Measurements from ENCODE around the gene SLC49A3. TPM values are rescaled to one million over a fixed set of nuclear protein-coding genes. Genes with fewer than 3 reads are reported as not detected.
"Not testable (repeated sequence)": the region's sequence is repeated elsewhere in the genome, so short reads cannot be mapped to it uniquely, and the experiment has no call there.

Gene SLC49A3
- total RNA-seq (1 to 10 TPM; 1.1 to 5.2 (median 2.5) TPM), polyA plus RNA-seq (1 to 10 TPM in 1 of 2 donors, under 1 TPM in 1; 0.43 to 1.8 TPM)
- long read RNA-seq, donor 1: 0 reads
- long read RNA-seq, donor 2: 0 reads
- long read RNA-seq, donor 3, partial matches to known transcripts: 0 of 5 reads
- long read RNA-seq, donor 3, other reads (novel, unspliced or antisense): 4 of 5 reads

GRCh38 chr4:688854-689681 is at the start of gene SLC49A3:
TSS of gene SLC49A3 (minus strand) at chr4:689151. CDS start at chr4:689127, 24 bp downstream.
- Histone ChIP-seq H3K36me3 (no peaks in the 10 kb centered on the region), H3K4me1 (ENCODE audit: insufficient read depth) (no peaks in the 10 kb centered on the region), H3K9me3 (no peaks in the 10 kb centered on the region), H3K27ac (no peak within 1 kb of the TSS), H3K4me3 (peak within 1 kb of the TSS; percentile 11), H3K27me3 (no peaks in the 10 kb centered on the region)
- intact Hi-C loops (cut with DNase I): no loop called here
- 13 to 15% (median 13%) methylated on average over 48 to 59 of the region's 59 CpGs for WGBS, 3 donors
- peak in 2 of 5 donors; percentile 26 for DNase-seq
- no peak for TF ChIP-seq EP300 (IDR thresholded peaks at IDR 0.05)
- TF ChIP-seq POLR2A (IDR thresholded peaks at IDR 0.05): no peak
- TF ChIP-seq, protein P1, sequence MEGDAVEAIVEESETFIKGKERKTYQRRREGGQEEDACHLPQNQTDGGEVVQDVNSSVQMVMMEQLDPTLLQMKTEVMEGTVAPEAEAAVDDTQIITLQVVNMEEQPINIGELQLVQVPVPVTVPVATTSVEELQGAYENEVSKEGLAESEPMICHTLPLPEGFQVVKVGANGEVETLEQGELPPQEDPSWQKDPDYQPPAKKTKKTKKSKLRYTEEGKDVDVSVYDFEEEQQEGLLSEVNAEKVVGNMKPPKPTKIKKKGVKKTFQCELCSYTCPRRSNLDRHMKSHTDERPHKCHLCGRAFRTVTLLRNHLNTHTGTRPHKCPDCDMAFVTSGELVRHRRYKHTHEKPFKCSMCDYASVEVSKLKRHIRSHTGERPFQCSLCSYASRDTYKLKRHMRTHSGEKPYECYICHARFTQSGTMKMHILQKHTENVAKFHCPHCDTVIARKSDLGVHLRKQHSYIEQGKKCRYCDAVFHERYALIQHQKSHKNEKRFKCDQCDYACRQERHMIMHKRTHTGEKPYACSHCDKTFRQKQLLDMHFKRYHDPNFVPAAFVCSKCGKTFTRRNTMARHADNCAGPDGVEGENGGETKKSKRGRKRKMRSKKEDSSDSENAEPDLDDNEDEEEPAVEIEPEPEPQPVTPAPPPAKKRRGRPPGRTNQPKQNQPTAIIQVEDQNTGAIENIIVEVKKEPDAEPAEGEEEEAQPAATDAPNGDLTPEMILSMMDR (IDR thresholded peaks at IDR 0.05): no peak

DNA sequence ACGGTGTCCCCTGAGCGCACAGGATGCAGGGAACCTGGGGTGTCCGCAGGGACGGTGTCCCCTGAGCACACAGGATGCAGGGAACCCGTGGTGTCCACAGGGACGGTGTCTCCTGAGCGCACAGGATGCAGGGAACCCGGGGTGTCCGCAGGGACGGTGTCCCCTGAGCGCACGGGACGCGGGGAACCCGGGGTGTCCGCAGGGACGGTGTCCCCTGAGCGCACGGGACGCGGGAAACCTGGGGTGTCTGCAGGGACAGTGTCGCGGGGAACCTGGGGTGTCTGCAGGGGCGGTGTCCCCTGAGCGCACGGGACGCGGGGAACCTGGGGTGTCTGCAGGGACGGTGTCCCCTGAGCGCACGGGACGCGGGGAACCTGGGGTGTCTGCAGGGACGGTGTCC is 47.6 kb upstream of the SLC49A3 start:
- WGBS, 3 donors: 95 to 97% (median 95%) methylated on average over 31 to 33 of the region's 34 CpGs
- not testable (repeated sequence) for H3K36me3 ChIP-seq

GRCh38 chr4:735583-735982 is 46.6 kb upstream of the SLC49A3 start:
- no peaks in the 10 kb centered on the region for H3K4me1 ChIP-seq (ENCODE audit: insufficient read depth)
- DNase-seq: no peak
- no peak overlapping the region for H3K4me3 ChIP-seq
- no peaks in the 10 kb centered on the region for H3K27me3 ChIP-seq
- no peaks in the 10 kb centered on the region for H3K9me3 ChIP-seq
- intact Hi-C loops (cut with DNase I): loop anchor here in 1 of 4 donors (10.0 kb wide), 1 partner anchor 249 kb away; the partner anchor contains the start of gene IDUA
- H3K27ac ChIP-seq: no peak overlapping the region
- no peak for TF ChIP-seq EP300 (IDR thresholded peaks at IDR 0.05)
- TF ChIP-seq, protein P1 (IDR thresholded peaks at IDR 0.05): no peak
- no peak for TF ChIP-seq POLR2A (IDR thresholded peaks at IDR 0.05)
- WGBS, 3 donors: 90 to 92% (median 90%) methylated on average over 8 of the region's 8 CpGs
- no peaks in the 10 kb centered on the region for H3K36me3 ChIP-seq

More for the DNA sequence above, 47.6 kb upstream of the SLC49A3 start:
- not testable (repeated sequence) for H3K27ac ChIP-seq; H3K4me1 ChIP-seq (ENCODE audit: insufficient read depth); H3K9me3 ChIP-seq; H3K4me3 ChIP-seq; DNase-seq; H3K27me3 ChIP-seq
- intact Hi-C loops (cut with DNase I): loop anchor here in 1 of 4 donors (10.0 kb wide), 1 partner anchor 248 kb away; the partner anchor contains the start of gene IDUA

- no peaks in the 10 kb centered on the region for H3K27me3 ChIP-seq
- WGBS, 3 donors: 89 to 94% (median 91%) methylated on average over 8 to 9 of the region's 9 CpGs
- H3K9me3 ChIP-seq: no peaks in the 10 kb centered on the region
- no peaks in the 10 kb centered on the region for H3K4me1 ChIP-seq (ENCODE audit: insufficient read depth)
- TF ChIP-seq EP300 (IDR thresholded peaks at IDR 0.05) (no peak), POLR2A (IDR thresholded peaks at IDR 0.05) (no peak)
- TF ChIP-seq, protein P1 (IDR thresholded peaks at IDR 0.05): no peak
- no peaks in the 10 kb centered on the region for H3K36me3 ChIP-seq
- DNase-seq: no peak
- H3K4me3 ChIP-seq: no peak overlapping the region
- no peak overlapping the region for H3K27ac ChIP-seq
- intact Hi-C loops (cut with DNase I): loop anchor here in 1 of 4 donors (10.0 kb wide), 1 partner anchor 250 kb away; the partner anchor contains the start of gene IDUA
Measured at GRCh38 chr4:734951-735350, 46.0 kb upstream of the SLC49A3 start.
